ENCODE results near the gene TBC1D17. TPM values are rescaled to one million over a fixed set of nuclear protein-coding genes. Genes with fewer than 3 reads are reported as not detected.

Gene TBC1D17
- total RNA-seq, 1 donor from 2014 or later: 44.9 TPM

DNA sequence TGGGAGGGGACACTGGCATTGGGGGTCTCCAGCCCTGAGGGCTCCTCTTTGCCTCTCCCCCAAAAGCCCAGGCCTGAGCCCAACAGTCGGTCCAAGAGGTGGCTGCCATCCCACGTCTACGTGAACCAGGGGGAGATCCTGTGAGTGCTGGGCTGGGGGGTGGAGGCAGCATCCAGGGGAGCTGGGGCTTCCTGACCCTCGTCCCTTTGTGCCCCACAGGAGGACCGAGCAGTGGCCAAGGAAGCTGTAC lies 19.7 kb upstream of the TBC1D17 start:
- DNase-seq (ENCODE audit: missing footprints) (peak; percentile 35), ATAC-seq (no peak)

GRCh38 chr19:49858088-49858985 lies 19.2 kb upstream of the TBC1D17 start:
- ATAC-seq (no peak), DNase-seq (ENCODE audit: missing footprints) (peak; percentile 37)
- intact Hi-C loops (cut with DNase I): no loop called here

More for the DNA sequence above, 19.7 kb upstream of the TBC1D17 start:
- intact Hi-C loops (cut with DNase I): no loop called here

DNA sequence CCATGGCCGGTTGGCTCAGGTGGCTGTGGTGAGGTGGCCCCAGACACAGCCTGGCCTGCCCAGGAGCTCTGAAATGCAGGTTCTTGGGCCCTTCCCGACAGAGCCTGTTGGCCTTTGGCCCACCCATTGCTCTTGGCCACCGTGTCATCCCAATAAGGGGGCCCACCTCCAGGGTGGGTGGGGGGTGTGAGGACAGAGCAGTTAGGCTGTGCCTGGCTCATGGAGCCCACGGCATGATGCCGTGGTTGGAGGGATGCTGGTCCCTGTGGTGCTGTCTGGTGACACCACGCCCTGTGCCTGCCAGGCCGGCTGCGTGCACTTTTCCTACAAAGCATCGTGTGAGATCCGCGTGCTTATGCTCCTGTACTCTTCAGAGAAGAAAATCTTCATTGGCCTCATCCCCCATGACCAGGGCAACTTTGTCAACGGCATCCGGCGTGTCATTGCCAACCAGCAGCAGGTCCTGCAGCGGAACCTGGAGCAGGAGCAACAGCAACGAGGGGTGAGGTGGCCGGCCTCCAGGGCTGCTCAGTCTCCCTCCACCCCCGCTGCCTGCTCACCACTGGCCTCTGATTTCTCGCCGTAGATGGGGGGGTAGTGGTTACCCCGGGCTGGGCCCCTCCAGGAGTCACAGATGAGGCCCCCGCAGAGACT lies 17.7 kb upstream of the TBC1D17 start:
- DNase-seq (ENCODE audit: missing footprints) (peak; percentile 35), ATAC-seq (no peak)
- intact Hi-C loops (cut with DNase I): no loop called here

- DNase-seq (ENCODE audit: missing footprints): no peak
- no peak for ATAC-seq
- intact Hi-C loops (cut with DNase I): no loop called here
Measured at GRCh38 chr19:49860336-49861102, 17.0 kb upstream of the TBC1D17 start.

DNA sequence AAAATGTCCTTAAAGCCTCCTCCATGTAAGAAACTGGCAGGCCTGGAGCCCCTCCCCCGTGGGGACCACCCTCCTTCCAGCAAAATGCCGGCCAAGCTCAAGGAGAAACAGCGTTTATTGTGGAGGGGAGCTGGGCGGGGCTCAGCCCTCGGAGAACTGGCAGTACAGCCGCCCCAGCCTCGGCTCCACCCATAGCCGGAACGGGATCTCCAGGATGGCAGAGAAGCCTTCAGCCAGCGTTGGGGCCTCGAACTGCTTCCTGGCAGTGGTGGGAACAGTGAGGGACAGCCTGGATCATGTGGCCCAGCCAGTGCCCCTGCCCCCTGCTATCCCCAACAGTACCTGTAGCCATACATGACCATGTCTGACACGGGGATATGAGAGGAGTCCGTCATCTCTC lies 16.4 kb upstream of the TBC1D17 start:
- intact Hi-C loops (cut with DNase I): no loop called here
- ATAC-seq (peak; percentile 29), DNase-seq (ENCODE audit: missing footprints) (peak; percentile 79)

DNA sequence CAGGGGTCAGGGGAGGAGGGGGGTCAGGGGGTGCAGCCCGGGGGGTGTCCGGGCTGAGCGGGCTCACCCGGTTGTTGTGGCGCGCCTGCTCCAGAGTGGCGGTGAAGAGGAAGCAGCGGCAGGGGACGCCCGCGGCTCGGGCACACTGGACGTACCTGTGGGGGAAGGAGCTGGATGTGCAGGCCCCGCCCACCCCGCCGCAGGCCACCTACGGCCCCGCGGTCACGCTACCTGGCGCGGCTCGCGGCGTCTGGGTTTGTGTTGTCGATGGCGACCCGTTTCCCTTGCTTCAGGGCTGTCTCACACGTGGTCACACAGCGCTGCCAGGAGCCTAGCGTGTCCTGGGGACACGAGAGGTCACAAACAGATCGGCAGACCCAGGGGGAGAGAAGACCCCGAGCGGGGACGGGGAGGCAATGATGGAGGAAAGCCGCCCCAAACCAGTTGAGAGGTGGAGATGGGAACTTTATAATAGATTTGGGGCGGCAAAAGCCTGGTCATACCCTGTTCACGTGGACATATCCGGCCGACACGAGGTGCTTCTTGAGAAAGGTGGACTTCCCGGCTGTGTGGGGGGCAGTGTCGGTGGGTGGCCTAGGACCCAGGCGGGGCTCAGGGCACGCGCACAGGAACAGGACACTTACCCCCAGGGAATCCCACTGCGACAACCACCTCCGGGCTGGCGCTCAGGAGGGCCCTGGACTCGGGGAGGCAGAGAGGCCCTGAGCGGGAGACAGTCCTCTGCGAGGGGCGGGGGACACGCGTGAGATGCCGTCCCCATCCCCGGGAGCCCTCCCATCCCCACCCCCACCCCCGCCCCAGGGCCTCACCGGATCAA lies 15.7 kb upstream of the TBC1D17 start:
- ATAC-seq (no peak), DNase-seq (ENCODE audit: missing footprints) (peak; percentile 61)
- intact Hi-C loops (cut with DNase I): no loop called here

- ATAC-seq: no peak
- intact Hi-C loops (cut with DNase I): no loop called here
- peak; percentile 66 for DNase-seq (ENCODE audit: missing footprints)
Measured at GRCh38 chr19:49862391-49863253, 14.9 kb upstream of the TBC1D17 start.

DNA sequence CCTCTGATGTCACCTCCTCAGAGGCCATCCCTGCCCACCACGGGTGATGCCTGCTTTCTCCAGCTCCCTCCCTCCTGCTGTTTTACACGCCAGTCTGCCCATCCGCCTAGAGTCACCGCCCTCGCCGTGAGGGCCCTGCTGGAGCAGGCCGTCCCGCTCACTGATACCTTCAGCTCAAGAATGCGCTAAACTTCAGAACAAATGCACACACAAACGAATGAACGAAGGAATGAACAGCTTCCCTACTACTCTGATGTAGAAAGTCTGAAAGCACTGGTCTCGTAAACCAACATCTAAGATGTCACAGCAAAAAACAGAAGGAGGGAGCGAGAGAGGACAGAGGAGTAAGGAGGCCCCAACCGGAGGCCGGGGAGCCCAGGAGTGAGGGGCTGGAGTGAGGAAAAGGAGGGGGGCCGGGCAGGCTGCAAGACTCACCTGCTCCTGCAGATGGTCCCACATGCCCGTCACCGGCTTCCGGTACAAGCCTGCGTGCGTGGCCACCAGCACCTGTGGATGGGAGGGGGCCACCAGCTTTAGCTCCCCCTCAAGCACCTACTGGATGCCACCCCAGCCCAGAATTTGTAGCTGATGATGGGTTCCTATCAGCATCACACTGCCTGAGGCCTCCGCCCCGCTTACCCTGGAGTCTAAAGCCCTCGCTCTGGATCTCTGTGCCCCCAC lies 14.1 kb upstream of the TBC1D17 start:
- intact Hi-C loops (cut with DNase I): no loop called here
- DNase-seq (ENCODE audit: missing footprints) (no peak), ATAC-seq (no peak)

DNA sequence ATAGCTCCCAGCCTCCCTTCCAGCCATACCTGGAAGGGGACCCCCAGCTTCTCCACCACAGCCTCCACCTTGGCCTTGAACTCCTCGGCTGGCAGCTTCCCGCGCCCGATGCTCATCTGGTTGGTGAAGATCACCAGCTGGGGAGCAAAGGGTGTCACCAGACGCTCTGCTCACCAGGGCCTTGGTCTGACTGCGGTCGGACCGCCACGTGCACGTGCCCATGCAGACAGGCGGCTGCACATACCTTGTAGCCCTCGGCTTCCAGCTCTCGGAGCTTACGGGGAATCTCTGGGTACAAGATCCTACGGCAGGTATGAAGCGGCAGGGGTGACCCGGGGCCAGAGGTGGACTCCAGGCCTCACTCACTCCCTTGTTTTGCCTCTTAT lies 13.6 kb upstream of the TBC1D17 start:
- intact Hi-C loops (cut with DNase I): no loop called here
- DNase-seq (ENCODE audit: missing footprints) (peak; percentile 46), ATAC-seq (no peak)

- DNase-seq (ENCODE audit: missing footprints) (no peak), ATAC-seq (no peak)
- intact Hi-C loops (cut with DNase I): no loop called here
Measured at GRCh38 chr19:49864890-49865289, 12.6 kb upstream of the TBC1D17 start.

DNA sequence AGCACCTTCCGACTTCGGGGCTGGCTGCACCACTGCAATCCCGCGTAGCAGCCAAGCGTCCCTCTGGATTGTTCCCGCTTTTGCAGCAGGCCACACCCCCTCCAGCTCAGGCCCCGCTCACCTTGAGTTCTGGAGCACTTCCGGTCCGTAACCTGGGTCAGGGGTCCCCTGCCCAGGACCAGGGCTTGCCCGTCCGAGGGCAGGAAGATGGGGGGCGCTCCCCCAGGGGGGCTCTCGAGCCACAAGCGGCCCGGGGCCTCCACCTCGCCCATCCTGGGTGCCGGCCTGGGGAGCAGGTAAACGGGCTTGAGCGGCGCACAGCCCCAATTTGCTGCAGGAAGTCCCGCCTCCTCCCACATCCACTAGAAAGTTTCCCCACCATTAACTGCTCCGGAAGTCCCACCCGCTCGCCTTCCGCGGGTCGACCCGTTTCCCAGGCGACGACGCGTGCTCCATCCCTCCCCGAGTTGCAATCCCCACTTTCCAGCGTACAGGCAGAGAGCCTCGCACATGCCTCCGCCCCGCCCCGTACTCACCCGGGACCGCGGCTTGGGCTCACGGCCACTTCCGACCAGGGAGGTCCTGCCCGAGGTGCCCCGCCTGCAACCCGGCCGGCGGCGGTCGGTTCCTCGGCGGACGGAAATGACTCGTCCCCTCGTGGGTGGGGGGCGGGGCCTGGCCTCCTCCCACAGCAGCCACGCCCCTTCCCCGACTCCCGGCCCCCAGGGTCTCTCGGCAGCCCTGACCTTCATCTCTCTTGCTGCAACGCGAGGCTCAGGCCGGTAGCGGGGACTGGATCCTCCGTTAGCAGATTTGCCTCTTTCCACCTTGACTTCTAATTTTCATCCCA lies 10.3 kb upstream of the TBC1D17 start, which contains the start of gene PNKP:
PNKP (minus strand) TSS at position 644 of the 850 bp plus-strand sequence; CDS start at position 272, 372 bp downstream.
- DNase-seq (ENCODE audit: missing footprints) (peak; percentile 96), ATAC-seq (peak; percentile 64)
- intact Hi-C loops (cut with DNase I): loop anchor here (2.0 kb wide), 1 partner anchor 16 kb away; the partner anchor contains the start of gene PTOV1

- DNase-seq (ENCODE audit: missing footprints): no peak
- intact Hi-C loops (cut with DNase I): no loop called here
- ATAC-seq: peak; percentile 3
Measured at GRCh38 chr19:49869009-49869483, 8.5 kb upstream of the TBC1D17 start.

- intact Hi-C loops (cut with DNase I): loop anchor here (10.0 kb wide), 1 partner anchor 375 kb away; the partner anchor contains the start of gene RPS11
- DNase-seq (ENCODE audit: missing footprints) (peak; percentile 95), ATAC-seq (peak; percentile 81)
Measured at GRCh38 chr19:49869484-49870308, 7.8 kb upstream of the TBC1D17 start.

DNA sequence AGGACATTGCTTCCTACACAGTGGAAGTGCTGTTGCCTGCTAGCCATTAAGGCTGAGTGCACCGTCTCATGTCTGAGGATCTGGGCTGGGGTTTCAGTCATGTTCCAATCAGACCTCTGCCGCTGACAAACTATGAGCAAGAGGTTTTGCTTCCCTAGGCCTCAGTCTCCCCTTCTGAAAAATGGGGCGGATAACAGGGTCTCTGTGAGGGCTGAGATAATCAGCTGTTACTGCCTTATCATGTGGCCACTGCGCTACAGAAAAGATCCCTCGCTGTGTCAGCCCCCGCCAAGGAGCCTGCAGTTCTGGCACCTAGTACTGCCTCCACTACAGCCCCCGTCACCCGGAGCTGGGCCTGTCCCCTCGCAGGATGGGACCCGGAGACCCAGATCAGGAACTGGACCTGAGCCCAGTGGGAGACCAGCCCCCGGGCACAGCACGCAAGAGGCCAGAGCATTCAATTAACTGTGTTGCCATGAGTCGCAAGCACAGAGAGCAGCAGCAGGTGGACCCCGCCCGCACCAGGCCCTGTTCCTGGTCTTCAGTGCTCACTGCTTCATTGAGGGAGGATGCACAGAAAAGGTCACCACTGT lies 7.1 kb upstream of the TBC1D17 start:
- no peak for ATAC-seq
- intact Hi-C loops (cut with DNase I): loop anchor here (10.0 kb wide), 1 partner anchor 376 kb away; the partner anchor contains the start of gene RPS11
- DNase-seq (ENCODE audit: missing footprints): peak; percentile 61

All from Right ventricle myocardium inferior (tissue), 1 donor.